Measurements from ENCODE around the gene LMOD3. TPM values are rescaled to one million over a fixed set of nuclear protein-coding genes. Genes with fewer than 3 reads are reported as not detected.

LMOD3 gene
- total and polyA plus RNA-seq, 2 of the 8 experiments (the other 6 are each of a cell fraction or from before 2014, with no cell fraction given) = not detected

- no peak overlapping the region for H4K91ac ChIP-seq (replicated peaks; ENCODE audit: insufficient read length, low read length)
- ChIA-PET POLR2A (ENCODE audit: partially characterized antibody) (no interaction called here), CTCF (ENCODE audit: partially characterized antibody) (interaction anchor here (1.0 to 3.6 kb wide), 3 partner anchors 23 to 35 kb away, joined by 3 to 21 read pairs (median 6); no protein-coding TSS in a partner anchor)
- WGBS, 2 experiments (ENCODE audit: extremely low coverage in 1 of 2, insufficient coverage in 1 of 2, insufficient read length in 1 of 2, insufficient replicate concordance in 2 of 2, low coverage in 1 of 2, low lambda C conversion rate in 2 of 2, missing lambda C conversion rate in 1 of 2) = 80% methylated on average over 3 of the region's 3 CpGs; no CpG with 5 or more reads in 1 of the 2 experiments
- H3K56ac ChIP-seq (replicated peaks; ENCODE audit: insufficient read length, low read depth, low read length) = no peak overlapping the region
- H2AFZ ChIP-seq (ENCODE audit: low read length) = no peak overlapping the region
- no peak overlapping the region for H3K4ac ChIP-seq (replicated peaks; ENCODE audit: insufficient read length, low read depth, low read length)
- no peaks in the 10 kb centered on the region for H3K36me3 ChIP-seq (ENCODE audit: control insufficient read depth in 2 of 4, insufficient read depth in 4 of 4, low read length in 3 of 4)
- H3K9me3 ChIP-seq (ENCODE audit: insufficient read depth in 2 of 2, low read depth in 1 of 2, low read length in 1 of 2) = no peaks in the 10 kb centered on the region
- H4K5ac ChIP-seq (ENCODE audit: insufficient read length, low read depth, low read length) = no peak overlapping the region
- H2BK15ac ChIP-seq (ENCODE audit: low read length) = no peak overlapping the region
- no peak overlapping the region for H3K4me2 ChIP-seq (ENCODE audit: insufficient read depth in 1 of 2, low read depth in 2 of 2, low read length in 2 of 2)
- no peak overlapping the region for H3K4me3 ChIP-seq (ENCODE audit: extremely low read depth in 1 of 4, insufficient read depth in 2 of 4, low read depth in 3 of 4, low read length in 4 of 4)
- H3K18ac ChIP-seq (ENCODE audit: extremely low read depth, low read length) = no peak overlapping the region
- no peak overlapping the region for H2BK120ac ChIP-seq (replicated peaks; ENCODE audit: low read depth, low read length)
- H3K79me2 ChIP-seq (ENCODE audit: control insufficient read depth in 1 of 2, insufficient read depth in 2 of 2, low read length in 2 of 2) = no peaks in the 10 kb centered on the region
- H4K20me1 ChIP-seq (replicated peaks in 1 of 2; ENCODE audit: control insufficient read depth in 1 of 2, insufficient read depth in 2 of 2, low read length in 2 of 2) = no peaks in the 10 kb centered on the region
- H3K27me3 ChIP-seq (replicated peaks in 1 of 4; ENCODE audit: control insufficient read depth in 3 of 4, extremely low read depth in 1 of 4, insufficient read depth in 3 of 4, low read length in 3 of 4) = no peaks in the 10 kb centered on the region
- H3K9ac ChIP-seq (replicated peaks in 1 of 4; ENCODE audit: extremely low read depth in 1 of 4, low read depth in 3 of 4, low read length in 3 of 4) = no peak overlapping the region
- H3K79me1 ChIP-seq (ENCODE audit: low read depth, low read length) = no peaks in the 10 kb centered on the region
- no peak overlapping the region for H2AK5ac ChIP-seq (ENCODE audit: low read depth, low read length)
- no peak overlapping the region for H4K8ac ChIP-seq (ENCODE audit: extremely low read depth, insufficient read depth, low read length)
- FAIRE-seq (no peak), DNase-seq (ENCODE audit: low read depth in 1 of 2, low spot score in 2 of 2) (no peak)
- H3K4me1 ChIP-seq (replicated peaks in 1 of 4; ENCODE audit: control insufficient read depth in 3 of 4, insufficient read depth in 4 of 4, low read length in 3 of 4) = no peaks in the 10 kb centered on the region
- H2BK12ac ChIP-seq (ENCODE audit: low read depth, low read length) = no peak overlapping the region
- no peaks in the 10 kb centered on the region; the same call in 1 of the 2 replicates for H3K23me2 ChIP-seq (ENCODE audit: low read depth, low read length)
- H3K27ac ChIP-seq (ENCODE audit: low read depth, low read length) = no peak overlapping the region
- H3K14ac ChIP-seq (ENCODE audit: insufficient read length) = no peak overlapping the region
- H3K23ac ChIP-seq (ENCODE audit: insufficient read length) = no peak overlapping the region
- H2BK5ac ChIP-seq (ENCODE audit: low read depth, low read length) = no peak overlapping the region
- no peak overlapping the region for H2BK20ac ChIP-seq (ENCODE audit: low read length)
- TF ChIP-seq RXRA (IDR thresholded peaks at IDR 0.05; ENCODE audit: insufficient read depth, low read depth, low read length) = no peak
- TF ChIP-seq JUN (IDR thresholded peaks at IDR 0.05; ENCODE audit: low read depth, low read length) = no peak
- no peak for TF ChIP-seq CTBP2 (IDR thresholded peaks at IDR 0.05; ENCODE audit: borderline replicate concordance, insufficient read depth, insufficient read length, low read length)
- no peak for TF ChIP-seq HDAC6 (IDR thresholded peaks at IDR 0.05; ENCODE audit: low read depth, low read length)
- TF ChIP-seq CTCF (IDR thresholded peaks at IDR 0.05; ENCODE audit: control extremely low read depth in 1 of 3, insufficient read depth in 1 of 3, low read depth in 1 of 3, low read length in 3 of 3) = no peak
- no peak for TF ChIP-seq EGR1 (IDR thresholded peaks at IDR 0.05; ENCODE audit: borderline replicate concordance, low read depth, low read length)
- TF ChIP-seq EZH2 (IDR thresholded peaks at IDR 0.05; ENCODE audit: low read depth, low read length, severe bottlenecking) = no peak
- no peak for TF ChIP-seq SAP30 (IDR thresholded peaks at IDR 0.05; ENCODE audit: insufficient read depth, insufficient replicate concordance, low read length)
- TF ChIP-seq RNF2 (IDR thresholded peaks at IDR 0.05; ENCODE audit: borderline replicate concordance, low read depth, low read length, missing control alignments, poor library complexity, severe bottlenecking) = no peak
- TF ChIP-seq POLR2A (IDR thresholded peaks at IDR 0.05; ENCODE audit: control extremely low read depth in 1 of 2, low read depth in 2 of 2, low read length in 2 of 2) = no peak
Observed at GRCh38 chr3:69126216-69126615, 3.8 kb upstream of the LMOD3 start.

Measured in H1 (cell line).